NAMALWA (cell line): ENCODE data around the gene CDKN2C.
A peak's percentile ranks its signal among the peaks of the same experiment; 100 is the strongest.
"Not testable (repeated sequence)": the region's sequence is repeated elsewhere in the genome, so short reads cannot be mapped to it uniquely, and the experiment has no call there.

Experiments used
- DNase-seq: peaks from one replicate; pipeline ENCODE4 v3.0.0-alpha.2; 2015; ENCODE audit warnings: low spot score

Gene CDKN2C

DNA sequence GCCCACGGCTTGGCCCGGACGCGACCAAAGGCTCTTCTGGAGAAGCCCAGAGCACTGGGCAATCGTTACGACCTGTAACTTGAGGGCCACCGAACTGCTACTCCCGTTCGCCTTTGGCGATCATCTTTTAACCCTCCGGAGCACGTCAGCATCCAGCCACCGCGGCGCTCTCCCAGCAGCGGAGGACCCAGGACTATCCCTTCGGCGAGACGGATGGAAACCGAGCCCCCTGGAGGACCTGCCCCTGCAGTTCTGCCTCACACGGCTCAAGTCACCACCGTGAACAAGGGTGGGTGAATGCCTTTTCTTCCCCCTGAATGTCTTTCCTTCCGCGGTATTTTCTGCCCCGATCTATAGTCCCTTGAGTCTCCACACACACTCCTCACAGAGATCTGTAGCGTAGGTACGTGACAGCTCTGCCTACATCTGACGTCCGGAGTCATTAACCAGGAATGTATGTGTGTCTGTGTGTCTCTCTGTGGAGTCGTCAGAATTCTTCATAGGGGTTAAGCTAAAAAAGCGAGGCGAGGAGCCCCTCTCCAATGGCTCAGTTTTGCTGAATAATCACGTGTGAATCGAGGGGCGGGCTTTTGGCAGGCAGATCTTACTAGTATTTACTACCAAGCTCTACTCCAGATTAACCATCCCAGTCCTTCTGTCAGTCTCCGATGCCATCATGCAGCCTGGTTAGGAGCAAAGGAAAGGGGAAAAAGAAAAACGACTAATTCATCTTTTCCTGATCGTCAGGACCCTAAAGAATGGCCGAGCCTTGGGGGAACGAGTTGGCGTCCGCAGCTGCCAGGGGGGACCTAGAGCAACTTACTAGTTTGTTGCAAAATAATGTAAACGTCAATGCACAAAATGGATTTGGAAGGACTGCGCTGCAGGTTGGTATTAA is at the start of gene CDKN2C:
CDKN2C (plus strand) TSS at position 635 of the 898 bp plus-strand sequence; CDS start at position 759, 124 bp downstream.
- peak; percentile 92 for DNase-seq

GRCh38 chr1:50920409-50920808 is 49.6 kb upstream of the CDKN2C start:
- DNase-seq: no peak

DNA sequence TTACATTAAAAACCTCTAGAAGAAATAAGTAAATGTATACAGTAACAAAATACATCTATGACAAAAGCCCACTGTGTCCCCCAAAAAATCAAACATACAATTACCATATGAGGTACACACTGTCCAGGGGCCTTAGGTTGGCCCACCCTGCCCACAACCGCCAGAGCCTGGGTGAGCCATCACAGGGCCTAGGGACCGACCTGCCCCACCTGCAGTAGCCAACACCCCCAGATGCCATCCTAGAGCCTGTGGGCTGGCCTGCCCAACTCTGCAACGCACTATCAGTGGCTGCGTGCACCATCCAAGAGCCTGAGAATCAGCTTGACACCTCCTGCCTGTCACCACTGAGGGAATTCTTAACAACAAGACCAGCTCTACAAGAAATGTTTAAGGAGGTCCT is 49.0 kb upstream of the CDKN2C start:
- DNase-seq: no peak

- no peak for DNase-seq
These were observed 46.5 kb upstream of the CDKN2C start for GRCh38 chr1:50923564-50923963.

DNA sequence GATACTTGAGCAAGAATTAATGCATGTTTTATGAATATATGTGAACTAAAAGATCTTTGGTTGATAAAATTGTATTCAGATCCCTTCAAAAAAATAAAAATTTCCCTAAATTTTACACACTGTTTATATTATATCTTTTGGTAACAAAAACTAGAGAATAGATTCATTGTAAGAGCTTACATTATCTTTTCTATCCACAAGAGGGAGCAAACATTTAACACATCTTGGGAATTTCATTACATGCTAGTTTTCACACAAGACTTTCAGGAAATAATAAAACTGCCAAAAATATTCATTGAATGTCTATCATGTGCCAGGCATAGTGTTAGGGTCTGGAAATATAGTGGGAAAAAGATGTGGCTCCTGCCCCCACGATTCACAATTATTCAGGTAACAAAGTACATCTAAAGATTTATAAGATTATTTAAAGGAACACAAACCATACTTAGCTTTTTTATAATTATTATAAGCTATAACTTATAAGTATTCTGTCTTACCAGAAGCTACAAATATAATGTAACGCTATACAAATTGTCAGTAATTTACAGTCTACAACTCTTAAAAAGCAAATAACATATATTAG is 40.6 kb upstream of the CDKN2C start:
- DNase-seq: peak; percentile 56

- DNase-seq: no peak
These were observed 39.9 kb upstream of the CDKN2C start for GRCh38 chr1:50930193-50930592.

- no peak for DNase-seq
These were observed 38.9 kb upstream of the CDKN2C start for GRCh38 chr1:50930965-50931737.

DNA sequence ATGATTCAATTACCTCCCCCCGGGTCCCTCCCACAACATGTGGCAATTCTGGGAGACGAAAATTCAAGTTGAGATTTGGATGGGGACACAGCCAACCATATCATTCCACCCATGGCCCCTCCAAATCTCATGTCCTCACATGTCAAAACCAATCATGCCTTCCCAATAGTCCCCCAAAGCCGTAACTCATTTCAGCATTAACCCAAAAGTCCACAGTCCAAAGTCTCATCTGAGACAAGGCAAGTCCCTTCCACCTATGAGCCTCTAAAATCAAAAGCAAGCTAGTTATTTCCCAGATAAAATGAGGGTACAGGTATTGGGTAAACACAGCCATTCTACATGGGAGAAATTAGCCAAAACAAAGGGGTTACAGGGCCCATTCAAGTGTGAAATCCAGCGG is 38.0 kb upstream of the CDKN2C start:
- DNase-seq: not testable (repeated sequence)

DNA sequence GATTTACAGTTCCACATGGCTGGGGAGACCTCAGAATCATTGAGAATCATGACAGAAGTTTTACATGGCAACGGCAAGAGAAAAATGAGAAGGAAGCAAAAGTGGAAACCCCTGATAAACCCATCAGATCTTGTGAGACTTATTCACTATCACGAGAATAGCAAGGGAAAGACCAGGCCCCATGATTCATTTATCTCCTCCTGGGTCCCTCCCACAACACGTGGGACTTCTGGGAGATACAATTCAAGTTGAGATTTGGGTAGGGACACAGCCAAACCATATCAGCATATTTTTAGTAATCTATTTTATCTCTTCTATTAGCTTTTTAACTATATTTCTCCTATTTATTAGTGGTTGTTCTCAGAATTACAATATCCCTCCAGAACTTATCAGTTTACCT is 36.3 kb upstream of the CDKN2C start:
- not testable (repeated sequence) for DNase-seq

GRCh38 chr1:50934838-50935237 is 35.2 kb upstream of the CDKN2C start:
- no peak for DNase-seq

- not testable (repeated sequence) for DNase-seq
These were observed 34.8 kb upstream of the CDKN2C start for GRCh38 chr1:50935276-50935675.

DNA sequence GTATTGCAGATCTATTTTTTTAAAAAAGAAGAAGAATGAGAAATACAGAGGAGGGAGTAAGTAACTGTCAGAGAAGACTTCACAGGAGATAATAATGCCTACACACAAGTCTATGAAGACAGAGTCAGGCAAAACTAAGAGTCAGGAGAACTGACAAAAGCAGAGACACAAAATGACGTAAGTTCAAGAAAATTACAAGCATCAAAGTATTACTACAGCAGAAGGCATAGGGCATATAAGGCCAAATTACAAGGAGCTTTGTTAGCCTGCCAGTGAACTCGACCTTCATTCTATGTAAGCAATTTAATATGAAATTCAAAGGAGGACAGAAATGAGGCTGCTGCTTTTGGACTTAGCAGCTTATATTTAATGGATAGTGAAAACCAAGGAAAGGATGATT is 33.7 kb upstream of the CDKN2C start:
- no peak for DNase-seq

- DNase-seq: no peak
These were observed 29.8 kb upstream of the CDKN2C start for GRCh38 chr1:50940291-50940690.

DNA sequence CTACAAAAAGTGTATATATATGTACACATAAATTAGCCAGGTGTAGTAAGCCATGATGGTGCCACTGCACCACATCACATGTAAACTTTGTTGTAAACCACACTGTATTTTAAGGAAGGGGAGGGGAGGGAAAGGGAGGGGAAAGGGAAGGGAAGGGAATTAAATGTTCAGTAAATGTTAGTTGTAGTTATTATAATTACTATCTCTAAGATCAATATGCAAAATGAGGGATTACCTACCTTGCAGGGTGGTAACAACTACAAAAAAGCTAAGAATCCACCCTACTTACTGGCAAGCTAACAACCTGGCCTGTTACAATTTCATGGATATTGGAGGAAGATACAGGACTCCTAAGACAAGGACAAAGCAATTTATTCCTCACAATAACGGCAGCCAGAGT is 27.7 kb upstream of the CDKN2C start:
- no peak for DNase-seq

DNA sequence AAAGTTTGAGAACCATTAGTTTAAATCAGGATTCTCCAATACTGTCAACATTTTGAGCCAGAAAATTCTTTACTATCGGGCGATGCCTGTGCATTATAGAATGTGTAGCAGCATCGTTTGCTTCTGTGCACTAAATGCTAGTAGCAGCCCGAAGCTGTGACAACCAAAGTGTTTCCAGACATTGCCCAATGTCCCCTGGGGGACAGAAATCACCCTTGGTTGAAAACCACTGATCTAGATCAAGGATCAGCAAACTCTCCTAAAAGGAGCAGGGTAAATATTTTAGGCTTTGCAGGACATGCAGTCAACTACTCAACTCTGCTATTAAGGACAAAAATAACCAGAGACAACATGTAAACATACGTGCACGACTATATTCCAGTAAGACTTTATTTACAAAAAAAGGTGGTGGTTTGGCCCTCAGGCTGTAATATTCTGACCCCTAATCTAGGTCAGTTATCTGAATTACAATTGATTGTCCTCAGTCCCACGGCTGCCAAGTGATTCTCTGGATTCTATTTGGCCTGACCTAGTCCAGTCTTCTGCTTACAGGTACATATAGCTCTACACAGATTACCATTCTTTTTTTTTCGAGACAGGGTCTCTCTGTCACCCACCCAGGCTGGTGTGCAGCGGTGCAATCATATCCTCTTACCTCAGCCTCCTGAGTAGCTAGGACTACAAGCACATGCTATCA is 20.6 kb upstream of the CDKN2C start:
- DNase-seq: no peak

DNA sequence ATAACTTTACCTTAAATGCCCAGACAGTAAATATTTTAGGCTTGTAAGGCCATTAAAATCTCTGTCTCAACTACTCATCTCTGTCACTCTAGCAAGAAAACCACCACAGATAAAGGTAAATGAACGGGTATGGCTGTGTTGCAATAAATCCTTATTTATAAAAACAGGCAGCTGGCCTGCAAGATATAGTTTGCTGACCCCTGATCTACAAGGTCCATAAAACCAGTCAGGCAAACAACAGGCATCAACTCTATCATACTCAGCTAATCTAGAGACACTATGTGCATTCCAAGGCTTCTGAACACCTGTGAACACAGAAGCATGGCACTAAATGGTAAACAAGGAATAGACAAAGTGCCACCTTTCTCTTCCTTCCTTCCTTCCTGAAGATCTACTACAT is 19.6 kb upstream of the CDKN2C start:
- DNase-seq: no peak

- DNase-seq: not testable (repeated sequence)
These were observed 17.5 kb upstream of the CDKN2C start for GRCh38 chr1:50952566-50952965.

- no peak for DNase-seq
These were observed 14.9 kb upstream of the CDKN2C start for GRCh38 chr1:50955116-50955515.

GRCh38 chr1:50959303-50959912 is 10.6 kb upstream of the CDKN2C start:
- peak; percentile 57 for DNase-seq

GRCh38 chr1:50959913-50960844 is 9.9 kb upstream of the CDKN2C start, which contains the start of gene FAF1:
TSS of gene FAF1 (minus strand) at chr1:50960267. CDS start at chr1:50959811, 456 bp downstream.
- peak; percentile 98 for DNase-seq
